GM19463 (cell line): Measurements from ENCODE around the gene SEL1L3.

Source experiments
- ATAC-seq: cut with Tn5 transposase; IDR thresholded peaks from one replicate; pipeline ENCODE4 v1.9.1; 2021; ENCODE audit warnings: mild to moderate bottlenecking, moderate library complexity; ENCODE audit not compliant: unreplicated experiment

Gene SEL1L3

GRCh38 chr4:25821267-25821666, 41.5 kb downstream of the SEL1L3 start:
- no peak for ATAC-seq

GRCh38 chr4:25818876-25819275, 43.9 kb downstream of the SEL1L3 start:
- ATAC-seq, result no peak

- no peak for ATAC-seq
Observed at GRCh38 chr4:25818371-25818871, 44.4 kb downstream of the SEL1L3 start.

GRCh38 chr4:25817059-25817681, 45.6 kb downstream of the SEL1L3 start:
- no peak for ATAC-seq

GRCh38 chr4:25816591-25817058, 46.2 kb downstream of the SEL1L3 start:
- no peak for ATAC-seq

- no peak for ATAC-seq
Observed at GRCh38 chr4:25815586-25815985, 47.2 kb downstream of the SEL1L3 start.

GRCh38 chr4:25814301-25815136, 48.3 kb downstream of the SEL1L3 start:
- no peak for ATAC-seq

GRCh38 chr4:25813448-25814106, 49.2 kb downstream of the SEL1L3 start:
- no peak for ATAC-seq

- no peak for ATAC-seq
Observed at GRCh38 chr4:25811841-25812240, 50.9 kb downstream of the SEL1L3 start.

GRCh38 chr4:25811374-25811690, 51.5 kb downstream of the SEL1L3 start:
- no peak for ATAC-seq

- no peak for ATAC-seq
Observed at GRCh38 chr4:25810461-25811373, 52.1 kb downstream of the SEL1L3 start.

GRCh38 chr4:25809996-25810395, 52.8 kb downstream of the SEL1L3 start:
- no peak for ATAC-seq

GRCh38 chr4:25807102-25807728, 55.6 kb downstream of the SEL1L3 start:
- no peak for ATAC-seq

GRCh38 chr4:25805255-25805860, 57.4 kb downstream of the SEL1L3 start:
- ATAC-seq, result no peak

GRCh38 chr4:25803720-25804225, 59.0 kb downstream of the SEL1L3 start:
- ATAC-seq, result no peak

- no peak for ATAC-seq
Observed at GRCh38 chr4:25801594-25801993, 61.2 kb downstream of the SEL1L3 start.

GRCh38 chr4:25800245-25800644, 62.5 kb downstream of the SEL1L3 start:
- ATAC-seq, result no peak

GRCh38 chr4:25799522-25799921, 63.3 kb downstream of the SEL1L3 start:
- no peak for ATAC-seq

GRCh38 chr4:25797136-25797535, 65.7 kb downstream of the SEL1L3 start:
- ATAC-seq, result no peak
